Activated B cell treated with CpG ODN at 0.5 μM for 24 hours (primary cell): ENCODE data around the gene WDR72. TPM values are rescaled to one million over a fixed set of nuclear protein-coding genes. Genes with fewer than 3 reads are reported as not detected.

Experiments
- ATAC-seq: fragments of 200-7000 bp; cut with Tn5 transposase; one replicate; pipeline ENCODE4 v1.10.0; 2021; ENCODE audit warnings: low read depth, mild to moderate bottlenecking, moderate library complexity
- CTCF ChIA-PET: fragments of 350-600 bp; sonication (Branson Sonifier 250); formaldehyde crosslinking; loops from one replicate; lab custom pipeline; 2021; ENCODE audit warnings: antibody characterized with exemption; lab: Charles Lee
- POLR2A ChIA-PET: fragments of 350-600 bp; sonication (Branson Sonifier 250); formaldehyde crosslinking; loops from one replicate; lab custom pipeline; 2021; ENCODE audit warnings: antibody characterized with exemption; lab: Charles Lee
- DNase-seq: peaks from one replicate; pipeline ENCODE4 v3.0.0; 2022
- H3K27ac Mint-ChIP-seq: one replicate; pipeline ENCODE4 v1.8.0; 2020; ENCODE audit warnings: mixed read lengths
- H3K27me3 Mint-ChIP-seq: one replicate; pipeline ENCODE4 v1.8.0; 2021; ENCODE audit warnings: mixed read lengths
- H3K36me3 Mint-ChIP-seq: one replicate; pipeline ENCODE4 v1.8.0; 2021; ENCODE audit warnings: low read depth, mixed read lengths
- H3K4me1 Mint-ChIP-seq: one replicate; pipeline ENCODE4 v1.8.0; 2021; ENCODE audit warnings: mixed read lengths
- H3K4me3 Mint-ChIP-seq: one replicate; pipeline ENCODE4 v1.8.0; 2020; ENCODE audit warnings: mild to moderate bottlenecking, mixed read lengths
- H3K9me3 Mint-ChIP-seq: one replicate; pipeline ENCODE4 v1.8.0; 2020; ENCODE audit warnings: mixed read lengths
- intact Hi-C: fragments of 100-400 bp; cut with micrococcal nuclease; formaldehyde crosslinking; loops from one replicate; pipeline ENCODE4 v1.15.1; 2024
- total RNA-seq: library from RNA; stranded (reverse); gene quantifications from 2 replicates; pipeline ENCODE4 v1.2.3, GENCODE V29; 2022
- TF ChIP-seq, protein P1 (sequence below): fragments of 200-600 bp; IDR thresholded peaks from one replicate; pipeline ENCODE4 v1.8.0; 2022; ENCODE audit warnings: antibody characterized with exemption, mild to moderate bottlenecking

Gene WDR72
- total RNA-seq, 1 donor from 2014 or later, result not detected

DNA sequence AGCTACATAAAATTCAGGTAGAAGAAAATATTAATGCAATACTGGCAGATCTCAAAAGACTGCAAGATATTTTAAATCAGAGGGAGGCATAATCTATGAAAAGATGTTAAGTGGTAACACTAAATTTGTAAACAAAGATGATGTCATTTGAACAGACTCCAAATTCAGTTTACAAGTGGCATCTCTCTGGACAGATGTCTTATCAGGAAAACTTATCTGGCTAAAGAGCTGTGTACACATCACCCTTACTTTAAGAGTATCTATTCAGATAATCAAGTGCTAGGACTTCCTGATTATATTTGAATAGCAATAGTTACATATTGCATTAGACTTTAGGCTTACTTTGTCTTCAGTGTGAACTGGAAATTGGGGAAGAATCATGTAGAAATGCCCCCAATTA is 231.5 kb downstream of the WDR72 start:
- H3K27ac Mint-ChIP-seq, result no peak overlapping the region
- no peaks in the 10 kb centered on the region for H3K4me1 Mint-ChIP-seq
- DNase-seq, result no peak
- H3K9me3 Mint-ChIP-seq, result peaks cover 2% of the 10 kb centered on the region
- ChIA-PET POLR2A (no interaction called here), CTCF (no interaction called here)
- H3K27me3 Mint-ChIP-seq, result no peaks in the 10 kb centered on the region
- intact Hi-C loops, result no loop called here
- no peak overlapping the region for H3K4me3 Mint-ChIP-seq
- no peak for ATAC-seq
- TF ChIP-seq, protein P1, sequence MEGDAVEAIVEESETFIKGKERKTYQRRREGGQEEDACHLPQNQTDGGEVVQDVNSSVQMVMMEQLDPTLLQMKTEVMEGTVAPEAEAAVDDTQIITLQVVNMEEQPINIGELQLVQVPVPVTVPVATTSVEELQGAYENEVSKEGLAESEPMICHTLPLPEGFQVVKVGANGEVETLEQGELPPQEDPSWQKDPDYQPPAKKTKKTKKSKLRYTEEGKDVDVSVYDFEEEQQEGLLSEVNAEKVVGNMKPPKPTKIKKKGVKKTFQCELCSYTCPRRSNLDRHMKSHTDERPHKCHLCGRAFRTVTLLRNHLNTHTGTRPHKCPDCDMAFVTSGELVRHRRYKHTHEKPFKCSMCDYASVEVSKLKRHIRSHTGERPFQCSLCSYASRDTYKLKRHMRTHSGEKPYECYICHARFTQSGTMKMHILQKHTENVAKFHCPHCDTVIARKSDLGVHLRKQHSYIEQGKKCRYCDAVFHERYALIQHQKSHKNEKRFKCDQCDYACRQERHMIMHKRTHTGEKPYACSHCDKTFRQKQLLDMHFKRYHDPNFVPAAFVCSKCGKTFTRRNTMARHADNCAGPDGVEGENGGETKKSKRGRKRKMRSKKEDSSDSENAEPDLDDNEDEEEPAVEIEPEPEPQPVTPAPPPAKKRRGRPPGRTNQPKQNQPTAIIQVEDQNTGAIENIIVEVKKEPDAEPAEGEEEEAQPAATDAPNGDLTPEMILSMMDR, result no peak
- H3K36me3 Mint-ChIP-seq, result no peaks in the 10 kb centered on the region

DNA sequence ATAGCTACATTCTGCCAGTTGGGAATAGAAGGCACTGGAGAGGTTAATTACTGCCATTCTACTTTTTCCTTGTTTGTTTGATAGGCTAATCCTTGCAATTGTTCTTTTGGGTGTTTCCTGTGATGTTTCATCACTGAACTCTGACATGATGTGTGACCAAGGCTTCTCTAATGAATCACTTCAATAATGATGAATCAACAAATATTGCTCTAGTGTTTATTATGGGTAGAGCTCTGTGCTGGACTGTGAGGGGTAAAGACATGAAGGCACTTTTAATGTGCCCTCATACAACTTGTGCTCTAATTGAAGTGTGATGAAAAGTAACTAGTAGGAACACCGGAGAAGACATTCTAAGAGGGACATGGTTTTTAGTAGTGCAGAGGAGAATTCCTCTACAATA is 233.6 kb downstream of the WDR72 start:
- H3K4me3 Mint-ChIP-seq, result no peak overlapping the region
- intact Hi-C loops, result no loop called here
- no peak for DNase-seq
- TF ChIP-seq, protein P1, result no peak
- H3K4me1 Mint-ChIP-seq, result no peaks in the 10 kb centered on the region
- ChIA-PET POLR2A (no interaction called here), CTCF (no interaction called here)
- no peaks in the 10 kb centered on the region for H3K9me3 Mint-ChIP-seq
- no peak overlapping the region for H3K27ac Mint-ChIP-seq
- ATAC-seq, result no peak
- H3K36me3 Mint-ChIP-seq, result no peaks in the 10 kb centered on the region
- no peaks in the 10 kb centered on the region for H3K27me3 Mint-ChIP-seq

DNA sequence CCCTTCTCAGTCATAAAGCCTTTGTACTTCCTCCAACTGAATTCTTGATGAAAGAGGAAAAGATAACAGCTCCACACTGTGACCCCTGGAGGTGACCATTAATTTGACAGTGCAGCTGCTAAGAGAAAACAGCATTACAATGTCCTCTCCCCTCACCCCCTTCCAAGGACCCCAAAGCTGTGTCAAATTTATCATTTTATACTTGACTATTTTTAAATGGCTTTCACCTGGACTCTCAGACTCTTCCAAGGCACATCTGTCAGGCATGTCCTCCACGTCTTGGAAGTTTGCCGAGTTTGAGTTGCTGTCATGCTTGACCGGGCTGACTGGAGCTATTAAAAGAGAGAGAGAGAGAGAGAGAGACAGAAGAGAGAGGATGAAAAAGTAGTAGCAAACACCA is 236.5 kb downstream of the WDR72 start:
- no peaks in the 10 kb centered on the region for H3K27me3 Mint-ChIP-seq
- H3K4me3 Mint-ChIP-seq, result no peak overlapping the region
- DNase-seq, result no peak
- H3K4me1 Mint-ChIP-seq, result no peaks in the 10 kb centered on the region
- CTCF ChIA-PET, result no interaction called here
- no peak overlapping the region for H3K27ac Mint-ChIP-seq
- no peak for ATAC-seq
- TF ChIP-seq, protein P1, result no peak
- no peaks in the 10 kb centered on the region for H3K9me3 Mint-ChIP-seq
- H3K36me3 Mint-ChIP-seq, result no peaks in the 10 kb centered on the region
- POLR2A ChIA-PET, result no interaction called here
- intact Hi-C loops, result no loop called here

DNA sequence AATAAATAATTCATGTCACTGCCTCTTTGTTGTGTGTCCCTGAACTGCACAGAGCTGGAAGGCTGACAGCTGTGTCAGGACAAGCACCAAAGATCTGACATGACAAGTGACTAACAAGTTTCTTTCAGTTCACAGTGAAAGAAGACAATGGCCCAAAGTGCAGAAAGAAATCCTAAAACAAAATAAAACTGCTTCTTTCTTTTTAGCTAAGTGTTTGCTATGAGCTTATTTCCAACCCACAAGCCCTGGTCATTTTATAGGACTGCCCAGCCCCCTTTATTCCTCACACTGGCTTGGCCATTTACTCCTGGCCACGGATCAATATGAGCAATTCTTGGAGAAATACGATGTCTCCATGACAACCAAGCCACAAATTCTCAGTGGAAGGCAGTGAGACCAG is 238.5 kb downstream of the WDR72 start:
- Mint-ChIP-seq H3K27ac (no peak overlapping the region), H3K9me3 (no peaks in the 10 kb centered on the region), H3K4me1 (no peaks in the 10 kb centered on the region), H3K27me3 (no peaks in the 10 kb centered on the region), H3K36me3 (no peaks in the 10 kb centered on the region), H3K4me3 (no peak overlapping the region)
- intact Hi-C loops, result no loop called here
- CTCF ChIA-PET, result no interaction called here
- no peak for ATAC-seq
- TF ChIP-seq, protein P1, result no peak
- DNase-seq, result no peak
- POLR2A ChIA-PET, result no interaction called here

DNA sequence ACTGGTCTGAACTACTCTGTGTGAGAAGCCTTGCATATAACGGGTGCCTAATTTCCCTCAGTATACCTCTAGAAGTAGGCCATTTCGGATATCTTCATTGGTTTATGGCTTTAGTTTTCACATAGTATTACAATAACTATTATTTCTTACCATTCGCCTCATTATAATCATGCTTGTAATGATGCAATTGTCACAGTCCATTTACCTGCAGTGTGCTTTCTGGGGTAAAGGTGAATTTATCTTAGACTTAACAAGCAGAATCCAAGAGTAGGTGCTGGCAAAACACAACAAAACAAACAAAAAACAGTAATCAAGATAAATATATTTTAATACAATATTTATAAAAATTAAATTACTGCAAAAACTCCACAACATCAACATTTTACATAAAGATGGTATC is 246.0 kb downstream of the WDR72 start:
- H3K27me3 Mint-ChIP-seq, result no peaks in the 10 kb centered on the region
- no peaks in the 10 kb centered on the region for H3K9me3 Mint-ChIP-seq
- H3K4me3 Mint-ChIP-seq, result no peak overlapping the region
- DNase-seq (no peak), ATAC-seq (no peak)
- ChIA-PET POLR2A (no interaction called here), CTCF (no interaction called here)
- no peaks in the 10 kb centered on the region for H3K4me1 Mint-ChIP-seq
- H3K27ac Mint-ChIP-seq, result no peak overlapping the region
- H3K36me3 Mint-ChIP-seq, result no peaks in the 10 kb centered on the region
- TF ChIP-seq, protein P1, result no peak
- intact Hi-C loops, result no loop called here
